ENCODE results near the gene MTR.

DNA sequence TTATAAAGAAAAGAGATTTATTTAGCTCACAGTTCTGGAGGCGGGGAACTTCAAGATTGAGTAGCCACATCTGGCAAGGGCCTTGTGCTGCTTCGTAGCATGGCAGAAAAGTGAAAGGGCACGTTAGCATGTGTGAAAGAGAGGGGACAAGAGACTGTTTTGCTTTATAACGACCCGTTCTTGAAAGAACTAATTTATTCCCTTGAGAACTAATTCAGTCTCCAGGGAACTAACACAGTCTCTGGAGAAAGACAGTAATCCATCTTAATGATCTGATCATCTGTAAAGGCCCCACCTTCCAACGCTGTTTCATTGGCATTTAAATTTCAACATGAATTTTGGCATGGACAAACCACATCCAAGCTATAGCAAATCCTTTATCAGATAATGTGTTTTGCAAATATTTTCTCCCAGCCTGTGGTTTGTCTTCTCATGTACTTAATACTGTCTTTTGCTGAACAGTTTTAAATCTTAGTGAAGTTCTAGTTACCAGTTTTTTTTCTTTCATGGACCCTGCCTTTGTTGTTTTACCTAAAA, 26.1 kb downstream of the MTR start:
- TF ChIP-seq, protein P1, sequence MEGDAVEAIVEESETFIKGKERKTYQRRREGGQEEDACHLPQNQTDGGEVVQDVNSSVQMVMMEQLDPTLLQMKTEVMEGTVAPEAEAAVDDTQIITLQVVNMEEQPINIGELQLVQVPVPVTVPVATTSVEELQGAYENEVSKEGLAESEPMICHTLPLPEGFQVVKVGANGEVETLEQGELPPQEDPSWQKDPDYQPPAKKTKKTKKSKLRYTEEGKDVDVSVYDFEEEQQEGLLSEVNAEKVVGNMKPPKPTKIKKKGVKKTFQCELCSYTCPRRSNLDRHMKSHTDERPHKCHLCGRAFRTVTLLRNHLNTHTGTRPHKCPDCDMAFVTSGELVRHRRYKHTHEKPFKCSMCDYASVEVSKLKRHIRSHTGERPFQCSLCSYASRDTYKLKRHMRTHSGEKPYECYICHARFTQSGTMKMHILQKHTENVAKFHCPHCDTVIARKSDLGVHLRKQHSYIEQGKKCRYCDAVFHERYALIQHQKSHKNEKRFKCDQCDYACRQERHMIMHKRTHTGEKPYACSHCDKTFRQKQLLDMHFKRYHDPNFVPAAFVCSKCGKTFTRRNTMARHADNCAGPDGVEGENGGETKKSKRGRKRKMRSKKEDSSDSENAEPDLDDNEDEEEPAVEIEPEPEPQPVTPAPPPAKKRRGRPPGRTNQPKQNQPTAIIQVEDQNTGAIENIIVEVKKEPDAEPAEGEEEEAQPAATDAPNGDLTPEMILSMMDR (IDR thresholded peaks at IDR 0.05), result no peak
- no peak for TF ChIP-seq POLR2A (IDR thresholded peaks at IDR 0.05)

Measured in heart left ventricle (tissue), 13 donors.